H7 (cell line): ENCODE measurements around the gene AUNIP. TPM values are rescaled to one million over a fixed set of nuclear protein-coding genes. Genes with fewer than 3 reads are reported as not detected.
A peak's percentile ranks its signal among the peaks of the same experiment; 100 is the strongest.

ENCODE experiments used
- DNase-seq: peaks from one replicate; pipeline ENCODE4 v3.0.0; 2012
- H3K27me3 ChIP-seq: 2 replicates; pipeline ENCODE4 v1.6.0; 2011; ENCODE audit warnings: mild to moderate bottlenecking, low read length; ENCODE audit not compliant: control insufficient read depth, insufficient read depth
- H3K36me3 ChIP-seq: replicated peaks from 2 replicates; pipeline ENCODE4 v1.5.1; 2011; ENCODE audit warnings: low read length; ENCODE audit not compliant: control insufficient read depth, insufficient read depth
- H3K4me3 ChIP-seq: 2 replicates; pipeline ENCODE4 v1.5.1; 2011; ENCODE audit warnings: low read depth, mild to moderate bottlenecking, control low read depth, low read length, moderate library complexity; ENCODE audit not compliant: insufficient read depth
- total RNA-seq: library from RNA; depleted of rRNA; stranded (reverse); fragments of >200 nt; shearing (Covaris generic); gene quantifications from 2 replicates; pipeline ENCODE4 v1.2.3, GENCODE V29; 2014

Gene AUNIP
- total RNA-seq, 1 experiment from 2014 or later: 38.9 TPM

- peaks cover 1% of the 10 kb centered on the region for H3K27me3 ChIP-seq
- no peaks in the 10 kb centered on the region for H3K36me3 ChIP-seq
- no peak overlapping the region for H3K4me3 ChIP-seq
- peak; percentile 88 for DNase-seq
Observed at GRCh38 chr1:25796811-25797458, 62.3 kb downstream of the AUNIP start.

- Histone ChIP-seq H3K27me3 (peaks cover 1% of the 10 kb centered on the region), H3K36me3 (no peaks in the 10 kb centered on the region)
- DNase-seq: no peak
Observed at GRCh38 chr1:25795946-25796810, 63.1 kb downstream of the AUNIP start.

GRCh38 chr1:25795211-25795610, 64.0 kb downstream of the AUNIP start:
- Histone ChIP-seq H3K4me3 (no peak overlapping the region), H3K27me3 (peaks cover 1% of the 10 kb centered on the region), H3K36me3 (no peaks in the 10 kb centered on the region)
- DNase-seq: no peak

More at GRCh38 chr1:25795946-25796810, 63.1 kb downstream of the AUNIP start:
- no peak overlapping the region for H3K4me3 ChIP-seq

GRCh38 chr1:25794325-25794724, 64.9 kb downstream of the AUNIP start:
- no peak for DNase-seq
- Histone ChIP-seq H3K36me3 (no peaks in the 10 kb centered on the region), H3K4me3 (no peak overlapping the region), H3K27me3 (peaks cover under 1% of the 10 kb centered on the region)

GRCh38 chr1:25793585-25794170, 65.6 kb downstream of the AUNIP start:
- no peak overlapping the region for H3K4me3 ChIP-seq
- no peaks in the 10 kb centered on the region for H3K36me3 ChIP-seq
- DNase-seq: no peak
- no peaks in the 10 kb centered on the region; the same call in 1 of the 2 replicates for H3K27me3 ChIP-seq

GRCh38 chr1:25792115-25792514, 67.1 kb downstream of the AUNIP start:
- no peaks in the 10 kb centered on the region for H3K27me3 ChIP-seq
- DNase-seq: no peak
- H3K36me3 ChIP-seq: no peaks in the 10 kb centered on the region
- no peak overlapping the region for H3K4me3 ChIP-seq

GRCh38 chr1:25790472-25790871, 68.8 kb downstream of the AUNIP start:
- DNase-seq: no peak
- H3K27me3 ChIP-seq: no peaks in the 10 kb centered on the region

GRCh38 chr1:25787760-25788166, 71.5 kb downstream of the AUNIP start:
- H3K4me3 ChIP-seq: no peak overlapping the region
- DNase-seq: no peak
- H3K36me3 ChIP-seq: no peaks in the 10 kb centered on the region
- no peaks in the 10 kb centered on the region for H3K27me3 ChIP-seq

More at GRCh38 chr1:25790472-25790871, 68.8 kb downstream of the AUNIP start:
- H3K4me3 ChIP-seq: no peak overlapping the region
- no peaks in the 10 kb centered on the region for H3K36me3 ChIP-seq

- Histone ChIP-seq H3K36me3 (no peaks in the 10 kb centered on the region), H3K27me3 (no peaks in the 10 kb centered on the region), H3K4me3 (no peak overlapping the region)
- DNase-seq: no peak
Observed at GRCh38 chr1:25786887-25787759, 72.1 kb downstream of the AUNIP start.

GRCh38 chr1:25785333-25786067, 73.8 kb downstream of the AUNIP start:
- H3K36me3 ChIP-seq: no peaks in the 10 kb centered on the region
- H3K4me3 ChIP-seq: no peak overlapping the region
- H3K27me3 ChIP-seq: no peaks in the 10 kb centered on the region
- DNase-seq: no peak

- Histone ChIP-seq H3K4me3 (no peak overlapping the region), H3K36me3 (no peaks in the 10 kb centered on the region), H3K27me3 (no peaks in the 10 kb centered on the region)
- DNase-seq: no peak
Observed at GRCh38 chr1:25784575-25785051, 74.6 kb downstream of the AUNIP start.
